COLO668 (cell line): ENCODE measurements around the gene SIX3.

ENCODE experiments used
- DNase-seq: peaks from one replicate; lab custom pipeline; 2025; ENCODE audit not compliant: unreplicated experiment; lab: John Stamatoyannopoulos, UW

The SIX3 gene

GRCh38 chr2:44930274-44931197 is 11.0 kb upstream of the SIX3 start:
- DNase-seq, result no peak

- DNase-seq, result no peak
These were observed 10.2 kb upstream of the SIX3 start for GRCh38 chr2:44931198-44931780.

DNA sequence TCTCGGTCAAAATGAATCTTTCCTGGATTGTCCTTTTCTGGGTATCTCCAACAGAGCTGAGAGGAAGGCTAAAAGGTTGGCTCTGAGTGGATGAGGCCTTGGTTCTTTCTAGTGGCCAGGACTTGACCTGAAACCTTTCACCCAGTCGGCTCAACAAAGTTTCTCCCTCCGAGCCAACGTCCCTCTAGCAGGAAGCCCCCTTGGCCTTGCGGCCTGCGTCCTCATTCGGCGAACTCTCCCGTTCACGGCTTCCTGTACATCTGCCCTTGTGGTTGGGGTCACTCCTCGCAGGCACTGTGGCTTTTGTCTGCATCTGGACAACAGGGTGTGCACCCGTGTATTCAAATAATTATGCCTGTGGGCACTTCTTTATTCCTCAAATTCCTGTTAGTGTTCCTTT is 9.4 kb upstream of the SIX3 start:
- no peak for DNase-seq

- DNase-seq, result no peak
These were observed 8.7 kb upstream of the SIX3 start for GRCh38 chr2:44932564-44933392.

- DNase-seq, result no peak
These were observed 8.0 kb upstream of the SIX3 start for GRCh38 chr2:44933434-44933951.

DNA sequence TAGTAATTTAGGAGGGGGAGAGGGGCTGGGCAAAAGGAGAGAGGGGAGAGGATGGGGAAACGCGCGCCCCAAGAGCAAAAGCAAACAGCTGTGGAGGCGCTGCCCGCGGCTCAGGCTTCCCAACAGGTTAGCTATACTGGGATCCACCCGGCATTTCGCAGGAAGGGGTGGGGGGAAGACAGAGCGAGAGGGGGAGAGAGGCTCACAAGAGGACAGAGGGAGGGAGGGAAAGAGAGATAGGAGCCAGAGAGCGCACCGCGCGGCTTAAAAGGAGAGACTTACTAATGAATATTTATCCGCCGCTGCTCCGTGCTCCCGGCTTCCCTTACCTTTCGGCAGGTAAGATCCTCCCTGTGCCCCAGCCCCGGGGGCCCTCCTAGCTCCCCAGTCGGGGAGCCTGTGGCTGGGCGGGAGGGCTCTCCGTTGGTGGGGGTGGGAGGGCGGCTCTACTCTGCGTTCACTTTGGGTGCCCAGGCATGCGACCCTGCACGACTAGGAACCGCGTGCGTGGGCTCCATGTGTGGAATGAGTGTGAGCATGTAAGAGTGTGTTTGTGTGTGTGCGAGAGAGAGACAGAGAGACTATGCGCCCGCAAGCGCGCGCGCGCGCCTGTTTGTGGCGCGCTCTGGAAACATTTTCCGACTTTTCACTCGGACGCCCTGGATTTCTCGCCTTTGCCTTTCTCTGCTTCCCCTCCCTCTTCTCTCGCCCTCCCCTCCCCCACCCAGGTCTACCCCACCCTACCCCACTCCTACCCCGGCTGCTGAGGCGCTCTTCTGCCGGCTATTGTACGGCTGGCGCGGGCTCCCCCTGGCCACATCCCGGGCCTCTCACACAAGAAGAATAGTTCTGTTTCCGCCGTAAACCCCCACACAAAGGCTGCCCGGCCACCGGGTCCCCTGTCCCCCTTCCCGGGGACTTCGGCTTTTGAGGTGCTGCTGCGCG is 7.2 kb upstream of the SIX3 start:
- DNase-seq, result peak; percentile 33

GRCh38 chr2:44934983-44935728 is 6.3 kb upstream of the SIX3 start:
- no peak for DNase-seq

GRCh38 chr2:44935729-44936098 is 5.8 kb upstream of the SIX3 start:
- DNase-seq, result no peak

DNA sequence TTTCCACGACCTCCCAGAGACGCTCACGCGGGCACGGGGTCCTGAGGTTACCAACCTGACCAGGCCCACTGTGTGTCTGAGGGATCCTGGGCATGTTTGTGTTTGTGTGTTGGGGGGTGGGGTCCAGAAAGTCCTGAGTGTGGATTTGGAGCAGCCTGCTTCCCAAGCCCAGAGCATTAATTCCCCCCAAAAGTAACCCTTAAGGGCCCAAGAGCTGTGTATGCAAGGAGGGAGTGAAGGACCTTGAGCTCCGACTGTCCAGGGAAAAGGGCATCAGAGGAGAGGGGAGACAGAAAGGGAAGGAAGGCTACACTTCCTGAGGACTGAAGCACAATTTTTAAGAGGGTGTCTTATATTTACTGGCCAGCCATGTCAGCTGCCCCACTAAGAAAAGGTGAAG is 5.2 kb upstream of the SIX3 start:
- no peak for DNase-seq

DNA sequence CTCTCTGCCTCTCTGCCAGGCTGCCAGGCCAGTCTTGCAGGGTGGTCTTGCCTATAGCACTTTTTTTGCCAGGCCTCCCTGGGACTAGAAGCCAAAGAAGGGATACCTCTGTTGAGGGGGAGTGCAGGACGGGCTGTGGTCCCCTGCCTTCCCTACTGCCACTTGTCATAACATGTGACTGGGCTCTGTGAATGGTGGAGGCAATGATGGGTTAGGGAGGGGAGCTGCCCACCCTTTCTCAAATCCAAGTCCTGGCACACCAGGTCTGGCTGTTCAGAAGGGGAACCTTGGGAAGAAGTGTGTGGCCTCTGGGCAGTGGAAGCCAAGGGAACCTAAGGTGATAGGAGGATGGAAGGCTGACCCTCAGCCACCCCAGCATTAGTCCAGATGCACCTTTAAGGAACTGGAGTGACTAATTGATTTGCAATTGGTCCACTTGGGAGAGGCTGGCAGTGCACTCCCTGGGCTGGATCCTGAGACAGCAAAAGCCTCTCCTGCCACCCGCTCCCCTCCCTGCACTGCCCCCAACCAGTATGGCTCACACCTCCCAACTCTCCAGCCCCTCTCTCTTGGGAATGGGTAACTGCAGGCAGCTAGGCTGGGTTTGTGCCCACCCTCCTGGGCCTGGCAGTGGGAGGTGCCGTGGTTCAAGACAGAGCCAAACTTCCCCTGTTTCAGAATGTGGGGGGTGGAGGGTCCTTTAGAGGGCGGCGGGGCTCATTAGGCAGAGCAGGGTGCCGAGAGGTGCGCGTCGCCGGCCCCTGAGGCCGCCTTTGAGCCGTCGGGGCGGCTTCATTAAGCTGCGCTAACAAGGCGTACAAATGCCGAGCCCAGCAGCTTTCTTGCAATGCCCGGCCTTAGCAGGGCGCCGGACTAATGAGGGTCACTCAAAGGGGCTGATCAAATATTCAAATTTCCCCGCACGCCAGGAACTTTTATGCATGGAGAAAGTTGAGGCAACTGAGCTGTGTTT is 4.5 kb upstream of the SIX3 start:
- DNase-seq, result no peak

GRCh38 chr2:44937688-44938240 is 3.7 kb upstream of the SIX3 start:
- DNase-seq, result peak; percentile 74

GRCh38 chr2:44938287-44939105 is 3.0 kb upstream of the SIX3 start:
- peak; percentile 33 for DNase-seq

DNA sequence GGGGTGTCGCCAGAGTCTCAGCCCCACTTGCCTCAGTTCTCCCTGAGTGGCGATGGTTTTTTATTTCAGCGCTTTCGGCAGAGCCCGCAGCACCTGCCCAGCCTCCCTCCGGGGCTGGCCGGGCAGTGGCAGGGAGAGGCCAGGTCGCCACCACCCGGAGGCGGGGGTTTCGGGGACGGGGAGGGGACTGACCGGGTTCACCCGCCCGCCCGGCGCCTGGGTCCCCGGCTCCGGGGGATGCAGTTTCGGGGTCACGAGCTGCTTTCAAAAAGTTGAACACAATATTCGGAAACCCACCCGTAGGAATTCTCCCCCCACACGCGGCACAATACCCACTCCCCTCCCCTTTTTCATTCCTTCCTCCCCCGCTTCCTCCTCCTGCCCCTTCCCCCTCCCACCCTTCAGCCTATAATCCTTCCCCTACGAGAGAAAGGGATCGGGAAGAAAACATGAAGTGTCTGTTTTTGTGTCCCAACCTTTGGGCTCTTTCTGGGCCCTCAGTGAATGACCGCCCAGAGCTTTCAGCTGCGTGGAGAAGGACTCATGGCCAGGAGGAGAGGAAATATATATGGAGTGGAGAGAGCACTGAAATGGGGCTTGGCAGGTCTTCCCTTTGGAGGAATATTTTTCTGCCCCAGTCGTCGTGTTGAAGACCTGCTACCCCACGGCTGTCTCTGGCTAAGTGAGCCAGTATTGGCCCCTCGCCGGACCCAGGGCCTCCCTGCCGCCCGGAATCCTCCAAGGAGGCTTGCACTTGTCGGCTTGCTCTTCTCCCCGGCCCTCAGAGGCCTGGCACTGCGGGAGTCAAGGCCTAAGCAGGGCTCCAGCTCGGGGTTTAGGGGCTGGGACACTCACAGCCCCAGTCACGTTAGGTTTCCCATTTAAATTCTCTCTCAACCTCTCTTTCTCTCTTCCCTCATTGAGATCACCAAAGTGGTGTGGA is 2.1 kb upstream of the SIX3 start:
- no peak for DNase-seq

- no peak for DNase-seq
These were observed 1.4 kb upstream of the SIX3 start for GRCh38 chr2:44940049-44940494.

- DNase-seq, result no peak
These were observed 604 bp upstream of the SIX3 start for GRCh38 chr2:44940732-44941464.
